ENCODE data around the gene KLHDC10.
"Not testable (repeated sequence)": the region's sequence is repeated elsewhere in the genome, so short reads cannot be mapped to it uniquely, and the experiment has no call there.

The KLHDC10 gene

GRCh38 chr7:130141884-130142653, 71.7 kb downstream of the KLHDC10 start:
- DNase-seq = no peak

- no peak for DNase-seq
These were observed 72.5 kb downstream of the KLHDC10 start for GRCh38 chr7:130142654-130143333.

- DNase-seq = no peak
These were observed 73.0 kb downstream of the KLHDC10 start for GRCh38 chr7:130143334-130143732.

- no peak for DNase-seq
These were observed 73.6 kb downstream of the KLHDC10 start for GRCh38 chr7:130143986-130144311.

GRCh38 chr7:130144312-130145171, 74.2 kb downstream of the KLHDC10 start:
- no peak for DNase-seq

GRCh38 chr7:130145424-130146100, 75.2 kb downstream of the KLHDC10 start:
- DNase-seq = no peak

GRCh38 chr7:130146142-130146541, 75.8 kb downstream of the KLHDC10 start:
- DNase-seq = not testable (repeated sequence)

- no peak for DNase-seq
These were observed 76.5 kb downstream of the KLHDC10 start for GRCh38 chr7:130146693-130147405.

- no peak for DNase-seq
These were observed 77.5 kb downstream of the KLHDC10 start for GRCh38 chr7:130147710-130148325.

- DNase-seq = no peak
These were observed 78.2 kb downstream of the KLHDC10 start for GRCh38 chr7:130148561-130148960.

- no peak for DNase-seq
These were observed 79.2 kb downstream of the KLHDC10 start for GRCh38 chr7:130149281-130150139.

- DNase-seq = no peak
These were observed 80.3 kb downstream of the KLHDC10 start for GRCh38 chr7:130150587-130150986.

GRCh38 chr7:130151591-130152492, 81.5 kb downstream of the KLHDC10 start:
- peak; percentile 74 for DNase-seq

GRCh38 chr7:130152493-130153210, 82.3 kb downstream of the KLHDC10 start:
- no peak for DNase-seq

- DNase-seq = no peak
These were observed 83.0 kb downstream of the KLHDC10 start for GRCh38 chr7:130153211-130153908.

- no peak for DNase-seq
These were observed 83.8 kb downstream of the KLHDC10 start for GRCh38 chr7:130154131-130154500.

- no peak for DNase-seq
These were observed 84.4 kb downstream of the KLHDC10 start for GRCh38 chr7:130154501-130155317.

GRCh38 chr7:130156140-130156539, 85.8 kb downstream of the KLHDC10 start:
- DNase-seq = no peak

Measured in activated CD8-positive, alpha-beta memory T cell treated with anti-CD3 and anti-CD28 coated beads for 24 hours (primary cell).